Measurements from ENCODE around the gene MYO9B.

MYO9B gene

GRCh38 chr19:17246681-17247425 lies 171.3 kb downstream of the MYO9B start:
- no peaks in the 10 kb centered on the region for H3K9me3 Mint-ChIP-seq
- peak; percentile 49 for DNase-seq

GRCh38 chr19:17248011-17248776 lies 172.6 kb downstream of the MYO9B start:
- H3K4me3 Mint-ChIP-seq: peak overlapping the region; percentile 57
- H3K27me3 Mint-ChIP-seq (ENCODE audit: low read depth, poor library complexity): no peaks in the 10 kb centered on the region
- peak; percentile 76 for DNase-seq
- peaks cover 44% of the 10 kb centered on the region for H3K4me1 Mint-ChIP-seq
- H3K27ac Mint-ChIP-seq: peak overlapping the region; percentile 98
- TF ChIP-seq CTCF (IDR thresholded peaks at IDR 0.05): no peak
- no peaks in the 10 kb centered on the region for H3K36me3 Mint-ChIP-seq (ENCODE audit: low read depth)
- H3K9me3 Mint-ChIP-seq: no peaks in the 10 kb centered on the region

More at GRCh38 chr19:17246681-17247425, 171.3 kb downstream of the MYO9B start:
- Mint-ChIP-seq H3K27me3 (ENCODE audit: low read depth, poor library complexity) (no peaks in the 10 kb centered on the region), H3K27ac (peak overlapping the region; percentile 99), H3K4me1 (peaks cover 57% of the 10 kb centered on the region), H3K4me3 (peak overlapping the region; percentile 80), H3K36me3 (ENCODE audit: low read depth) (no peaks in the 10 kb centered on the region)
- TF ChIP-seq CTCF (IDR thresholded peaks at IDR 0.05): no peak

- no peaks in the 10 kb centered on the region for H3K36me3 Mint-ChIP-seq (ENCODE audit: low read depth)
- H3K4me1 Mint-ChIP-seq: peaks cover 41% of the 10 kb centered on the region
- TF ChIP-seq CTCF (IDR thresholded peaks at IDR 0.05): no peak
- no peaks in the 10 kb centered on the region for H3K9me3 Mint-ChIP-seq
- H3K27ac Mint-ChIP-seq: peak overlapping the region; percentile 94
- H3K27me3 Mint-ChIP-seq (ENCODE audit: low read depth, poor library complexity): no peaks in the 10 kb centered on the region
- H3K4me3 Mint-ChIP-seq: no peak overlapping the region
- DNase-seq: no peak
Measured at GRCh38 chr19:17249887-17250548, 174.4 kb downstream of the MYO9B start.

- Mint-ChIP-seq H3K27ac (no peak overlapping the region), H3K4me3 (no peak overlapping the region), H3K27me3 (ENCODE audit: low read depth, poor library complexity) (no peaks in the 10 kb centered on the region), H3K4me1 (peaks cover 9% of the 10 kb centered on the region), H3K9me3 (no peaks in the 10 kb centered on the region), H3K36me3 (ENCODE audit: low read depth) (no peaks in the 10 kb centered on the region)
- TF ChIP-seq CTCF (IDR thresholded peaks at IDR 0.05): no peak
- DNase-seq: no peak
Measured at GRCh38 chr19:17254636-17255035, 179.1 kb downstream of the MYO9B start.

GRCh38 chr19:17255150-17255621 lies 179.6 kb downstream of the MYO9B start:
- H3K4me3 Mint-ChIP-seq: no peak overlapping the region
- H3K4me1 Mint-ChIP-seq: peaks cover 5% of the 10 kb centered on the region
- H3K36me3 Mint-ChIP-seq (ENCODE audit: low read depth): no peaks in the 10 kb centered on the region
- H3K27ac Mint-ChIP-seq: no peak overlapping the region
- H3K27me3 Mint-ChIP-seq (ENCODE audit: low read depth, poor library complexity): no peaks in the 10 kb centered on the region
- no peak for TF ChIP-seq CTCF (IDR thresholded peaks at IDR 0.05)
- DNase-seq: no peak
- H3K9me3 Mint-ChIP-seq: no peaks in the 10 kb centered on the region
